NT2/D1 (cell line): ENCODE results near the gene SELPLG.

ENCODE experiments used
- DNase-seq: peaks from one replicate; pipeline ENCODE4 v3.0.0-alpha.2; 2011; ENCODE audit warnings: low read depth, low spot score
- H3K27me3 ChIP-seq: 2 replicates; pipeline ENCODE4 v1.6.0; 2011; ENCODE audit warnings: mild to moderate bottlenecking; ENCODE audit not compliant: insufficient read length, insufficient read depth
- H3K36me3 ChIP-seq: 2 replicates; pipeline ENCODE4 v1.6.1; 2011; ENCODE audit warnings: mild to moderate bottlenecking, low read length, mixed read lengths; ENCODE audit not compliant: insufficient read depth, insufficient read length
- H3K4me1 ChIP-seq: 2 replicates; pipeline ENCODE4 v1.5.1; 2011; ENCODE audit not compliant: insufficient read depth, insufficient read length
- H3K4me3 ChIP-seq: 2 replicates; pipeline ENCODE4 v1.5.1; 2011; ENCODE audit warnings: low read depth; ENCODE audit not compliant: insufficient read length
- H3K9ac ChIP-seq: 2 replicates; pipeline ENCODE4 v1.6.0; 2011; ENCODE audit warnings: low read depth; ENCODE audit not compliant: insufficient read length
- H3K9me3 ChIP-seq: 2 replicates; pipeline ENCODE4 v1.5.1; 2011; ENCODE audit warnings: mild to moderate bottlenecking, low read length; ENCODE audit not compliant: insufficient read depth
- SUZ12 ChIP-seq: IDR thresholded peaks from 2 replicates; pipeline ENCODE4 v1.6.1; 2011; ENCODE audit not compliant: insufficient read length, insufficient read depth; ENCODE audit errors: extremely low read depth
- YY1 ChIP-seq: IDR thresholded peaks from 2 replicates; pipeline ENCODE4 v1.6.1; 2011; ENCODE audit not compliant: insufficient read length, insufficient read depth
- ZNF274 ChIP-seq: IDR thresholded peaks from 2 replicates; pipeline ENCODE4 v1.6.1; 2011; ENCODE audit warnings: mild to moderate bottlenecking, low read depth, low read length

The SELPLG gene

DNA sequence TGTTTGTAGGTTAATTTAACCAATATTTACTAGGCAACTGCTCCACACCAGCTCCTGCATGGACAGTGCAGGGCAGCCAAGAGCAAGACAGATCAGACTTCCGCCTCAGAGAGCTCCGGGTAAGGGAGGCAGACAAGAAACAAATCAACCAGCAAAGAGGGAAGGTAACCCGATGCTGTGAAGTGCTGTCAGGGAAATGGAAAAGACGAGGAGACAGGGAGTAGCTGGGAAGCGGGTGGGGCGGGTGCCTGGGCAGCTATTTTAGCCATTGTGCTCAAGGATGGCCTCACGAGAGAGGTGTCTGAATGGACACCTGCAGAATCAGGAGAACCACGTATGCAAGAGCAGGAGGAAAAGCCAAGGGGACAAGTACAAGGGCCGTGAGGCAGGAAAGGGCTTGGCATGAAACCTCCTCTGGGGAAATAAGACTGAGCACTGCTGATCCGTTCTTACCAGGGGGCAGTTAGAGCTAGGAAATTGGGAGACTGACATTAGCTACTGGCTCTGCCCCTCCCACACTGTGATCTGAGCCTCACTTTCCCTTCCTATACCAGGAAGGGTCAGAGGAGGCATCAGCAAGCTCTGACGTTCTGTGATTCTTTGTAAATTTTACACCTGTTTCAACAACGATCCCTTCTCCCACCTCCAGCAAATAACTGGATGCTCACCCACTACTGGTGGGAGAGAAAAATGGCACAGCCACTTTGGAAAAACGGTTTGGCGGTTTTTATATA is 29.3 kb downstream of the SELPLG start:
- Histone ChIP-seq H3K4me3 (no peak overlapping the region), H3K9me3 (no peaks in the 10 kb centered on the region), H3K36me3 (no peaks in the 10 kb centered on the region), H3K27me3 (no peaks in the 10 kb centered on the region), H3K4me1 (peaks cover 13% of the 10 kb centered on the region), H3K9ac (no peak overlapping the region)
- DNase-seq = no peak
- TF ChIP-seq ZNF274 (no peak), SUZ12 (no peak), YY1 (no peak)

GRCh38 chr12:108603743-108604142 is 30.0 kb downstream of the SELPLG start:
- Histone ChIP-seq H3K9me3 (no peaks in the 10 kb centered on the region), H3K9ac (no peak overlapping the region), H3K4me1 (peaks cover 12% of the 10 kb centered on the region), H3K4me3 (no peak overlapping the region), H3K27me3 (no peaks in the 10 kb centered on the region), H3K36me3 (no peaks in the 10 kb centered on the region)
- no peak for DNase-seq
- TF ChIP-seq SUZ12 = no peak
- TF ChIP-seq ZNF274 = no peak
- no peak for TF ChIP-seq YY1

- no peak overlapping the region for H3K4me3 ChIP-seq
- no peaks in the 10 kb centered on the region for H3K9me3 ChIP-seq
- H3K27me3 ChIP-seq = no peaks in the 10 kb centered on the region
- DNase-seq = no peak
- TF ChIP-seq ZNF274 (no peak), YY1 (no peak), SUZ12 (no peak)
- peaks cover 10% of the 10 kb centered on the region for H3K4me1 ChIP-seq
- H3K9ac ChIP-seq = no peak overlapping the region
- no peaks in the 10 kb centered on the region for H3K36me3 ChIP-seq
Measured at GRCh38 chr12:108602976-108603704, 30.6 kb downstream of the SELPLG start.

DNA sequence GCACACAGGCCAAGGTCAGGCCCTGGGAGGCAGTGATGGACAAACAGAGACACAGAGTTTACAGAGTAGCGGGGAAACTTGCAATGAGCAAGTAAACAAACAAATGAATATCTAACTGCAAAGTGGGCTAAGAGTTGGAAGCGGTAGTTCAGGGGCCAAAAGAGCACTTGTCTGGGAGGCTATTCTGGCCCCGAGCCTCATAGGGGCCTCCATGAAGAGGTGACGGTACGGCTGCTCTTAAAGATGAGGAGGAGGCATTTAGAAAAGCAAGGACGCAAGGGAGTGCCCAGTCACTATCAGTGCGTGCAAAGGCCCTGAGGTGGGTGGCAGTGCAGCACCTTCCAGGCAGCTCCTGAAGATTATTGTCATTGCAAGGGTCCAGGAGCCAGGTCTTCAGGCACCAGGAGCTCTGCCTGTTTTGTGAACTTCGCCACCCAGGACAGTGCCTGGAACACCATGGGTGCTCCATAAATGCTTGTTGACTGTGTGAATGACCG is 31.4 kb downstream of the SELPLG start:
- Histone ChIP-seq H3K9me3 (no peaks in the 10 kb centered on the region), H3K4me1 (peaks cover 14% of the 10 kb centered on the region), H3K36me3 (no peaks in the 10 kb centered on the region), H3K4me3 (no peak overlapping the region), H3K27me3 (no peaks in the 10 kb centered on the region), H3K9ac (no peak overlapping the region)
- no peak for DNase-seq
- TF ChIP-seq ZNF274 (no peak), SUZ12 (no peak), YY1 (no peak)

GRCh38 chr12:108600702-108601007 is 33.0 kb downstream of the SELPLG start:
- no peak for DNase-seq
- no peak overlapping the region for H3K4me3 ChIP-seq
- H3K9me3 ChIP-seq = no peaks in the 10 kb centered on the region
- no peak overlapping the region for H3K9ac ChIP-seq
- TF ChIP-seq YY1 (no peak), ZNF274 (no peak), SUZ12 (no peak)
- no peaks in the 10 kb centered on the region for H3K36me3 ChIP-seq
- no peaks in the 10 kb centered on the region for H3K27me3 ChIP-seq
- H3K4me1 ChIP-seq = peaks cover 14% of the 10 kb centered on the region

- TF ChIP-seq ZNF274 (no peak), SUZ12 (no peak), YY1 (no peak)
- H3K9me3 ChIP-seq = no peaks in the 10 kb centered on the region
- H3K4me3 ChIP-seq = no peak overlapping the region
- no peak overlapping the region for H3K9ac ChIP-seq
- peaks cover 14% of the 10 kb centered on the region for H3K4me1 ChIP-seq
- no peaks in the 10 kb centered on the region for H3K36me3 ChIP-seq
- H3K27me3 ChIP-seq = no peaks in the 10 kb centered on the region
- DNase-seq = no peak
Measured at GRCh38 chr12:108599948-108600701, 33.6 kb downstream of the SELPLG start.

DNA sequence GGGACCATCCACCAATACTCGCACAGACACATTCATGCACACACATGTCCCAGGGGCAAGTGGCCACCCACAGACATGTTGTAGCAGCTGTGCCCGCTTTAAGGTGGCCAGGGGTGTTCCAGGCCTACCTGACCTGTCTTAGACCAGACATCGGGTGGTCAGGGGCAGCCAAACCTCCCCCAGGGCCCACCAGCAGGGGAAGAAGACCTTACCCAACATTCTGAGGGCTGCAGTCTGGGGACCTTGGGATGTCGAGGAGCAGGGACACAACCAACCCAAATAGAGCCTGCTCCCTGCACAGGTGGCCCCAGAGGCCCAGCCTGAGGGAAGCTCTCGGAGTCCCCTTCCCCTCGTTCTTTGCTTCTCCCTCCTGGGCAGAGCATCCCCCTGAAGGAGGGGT is 34.2 kb downstream of the SELPLG start:
- DNase-seq = no peak
- no peak overlapping the region for H3K4me3 ChIP-seq
- no peaks in the 10 kb centered on the region for H3K36me3 ChIP-seq
- H3K9me3 ChIP-seq = no peaks in the 10 kb centered on the region
- TF ChIP-seq YY1 (no peak), ZNF274 (no peak), SUZ12 (no peak)
- H3K4me1 ChIP-seq = peaks cover 13% of the 10 kb centered on the region
- no peak overlapping the region for H3K9ac ChIP-seq
- no peaks in the 10 kb centered on the region for H3K27me3 ChIP-seq
